Panc1 (cell line): ENCODE results near the gene STAMBP. TPM values are rescaled to one million over a fixed set of nuclear protein-coding genes. Genes with fewer than 3 reads are reported as not detected.

Source experiments
- ATAC-seq: fragments of 200-7000 bp; cut with Tn5 transposase; 2 replicates; pipeline ENCODE4 v1.9.1; 2020; ENCODE audit warnings: mild to moderate bottlenecking, moderate library complexity
- BruUV-seq: library from RNA; stranded (reverse); fragments of 400-500 nt; replicated peaks from 2 replicates; lab custom pipeline; 2021; lab: Mats Ljungman, UMichigan
- CTCF ChIA-PET: fragments of 300-600 bp; sonication (Branson Sonifier 250); formaldehyde crosslinking; loops from one replicate; lab custom pipeline; 2022; ENCODE audit warnings: antibody characterized with exemption; lab: Charles Lee
- POLR2A ChIA-PET: fragments of 300-600 bp; sonication (Branson Sonifier 250); formaldehyde crosslinking; loops from one replicate; lab custom pipeline; 2022; ENCODE audit warnings: antibody characterized with exemption; lab: Charles Lee
- DNase-seq: peaks from one replicate; pipeline ENCODE4 v3.0.0-alpha.2; 2010; ENCODE audit warnings: low read depth, low spot score
- H3K27ac ChIP-seq: 2 replicates; pipeline ENCODE4 v1.5.1; 2011; ENCODE audit warnings: mild to moderate bottlenecking, low read length, inconsistent platforms
- H3K27me3 ChIP-seq: fragments of 200-500 bp; sonication (Bioruptor generic); 2 replicates; pipeline ENCODE4 v1.6.0; 2014; ENCODE audit warnings: low read length, inconsistent platforms; ENCODE audit not compliant: control insufficient read depth, insufficient read depth
- H3K36me3 ChIP-seq: fragments of 200-500 bp; sonication (Bioruptor generic); 2 replicates; pipeline ENCODE4 v1.5.1; 2014; ENCODE audit warnings: inconsistent platforms, mild to moderate bottlenecking, low read length, moderate library complexity; ENCODE audit not compliant: control insufficient read depth, insufficient read depth
- H3K4me1 ChIP-seq: 2 replicates; pipeline ENCODE4 v1.5.1; 2011; ENCODE audit warnings: inconsistent platforms, mild to moderate bottlenecking, low read length, moderate library complexity; ENCODE audit not compliant: control insufficient read depth, insufficient read depth
- H3K4me3 ChIP-seq, 2 experiments: 2 replicates each; pipeline ENCODE4 v1.5.1; 2011 to 2012; ENCODE audit warnings: low read depth in 2 of 2, low read length in 2 of 2, mild to moderate bottlenecking in 2 of 2, inconsistent platforms in 1 of 2, moderate library complexity in 1 of 2
- H3K9me3 ChIP-seq: fragments of 200-500 bp; sonication (Bioruptor generic); 2 replicates; pipeline ENCODE4 v1.5.1; 2014; ENCODE audit warnings: low read depth, mild to moderate bottlenecking, inconsistent platforms, low read length, moderate library complexity; ENCODE audit not compliant: control insufficient read depth, insufficient read depth
- POLR2AphosphoS5 ChIP-seq: IDR thresholded peaks from 2 replicates; pipeline ENCODE4 v1.6.1; 2012; ENCODE audit warnings: mild to moderate bottlenecking, low read depth, low read length, moderate library complexity
- REST ChIP-seq, 2 experiments: IDR thresholded peaks; 2 replicates each; pipeline ENCODE4 v1.6.1; 2011 to 2012; ENCODE audit warnings: low read depth in 2 of 2, control low read depth in 1 of 2, low read length in 1 of 2, mild to moderate bottlenecking in 1 of 2, moderate library complexity in 1 of 2; ENCODE audit not compliant: insufficient read depth in 1 of 2
- SIN3A ChIP-seq: IDR thresholded peaks from 2 replicates; pipeline ENCODE4 v1.6.1; 2012; ENCODE audit warnings: low read depth, mild to moderate bottlenecking, low read length, moderate library complexity, borderline replicate concordance; ENCODE audit not compliant: insufficient read depth
- TCF7L2 ChIP-seq: IDR thresholded peaks from 2 replicates; pipeline ENCODE4 v1.6.1; 2011; ENCODE audit warnings: mild to moderate bottlenecking, low read depth, low read length, inconsistent platforms
- in situ Hi-C: cut with HindIII; loops from 2 replicates; pipeline ENCODE4 v1.10.0; 2016; ENCODE audit warnings: low sequenced_read_pairs, low pct_unique_long_range_greater_than_20kb
- intact Hi-C: fragments of 100-400 bp; cut with micrococcal nuclease; formaldehyde crosslinking; loops from one replicate; pipeline ENCODE4 v1.10.0; 2022; ENCODE audit not compliant: unreplicated experiment
- total RNA-seq: library from RNA; stranded (reverse); gene quantifications from one replicate; pipeline ENCODE4 v1.2.1, GENCODE V29; 2021; ENCODE audit not compliant: unreplicated experiment
- TF ChIP-seq, protein P1 (sequence below): fragments of 450-650 bp; IDR thresholded peaks from 2 replicates; pipeline ENCODE4 v1.5.1; 2017; ENCODE audit warnings: mild to moderate bottlenecking

The STAMBP gene
- total RNA-seq, 1 experiment from 2014 or later: 49.0 TPM

DNA sequence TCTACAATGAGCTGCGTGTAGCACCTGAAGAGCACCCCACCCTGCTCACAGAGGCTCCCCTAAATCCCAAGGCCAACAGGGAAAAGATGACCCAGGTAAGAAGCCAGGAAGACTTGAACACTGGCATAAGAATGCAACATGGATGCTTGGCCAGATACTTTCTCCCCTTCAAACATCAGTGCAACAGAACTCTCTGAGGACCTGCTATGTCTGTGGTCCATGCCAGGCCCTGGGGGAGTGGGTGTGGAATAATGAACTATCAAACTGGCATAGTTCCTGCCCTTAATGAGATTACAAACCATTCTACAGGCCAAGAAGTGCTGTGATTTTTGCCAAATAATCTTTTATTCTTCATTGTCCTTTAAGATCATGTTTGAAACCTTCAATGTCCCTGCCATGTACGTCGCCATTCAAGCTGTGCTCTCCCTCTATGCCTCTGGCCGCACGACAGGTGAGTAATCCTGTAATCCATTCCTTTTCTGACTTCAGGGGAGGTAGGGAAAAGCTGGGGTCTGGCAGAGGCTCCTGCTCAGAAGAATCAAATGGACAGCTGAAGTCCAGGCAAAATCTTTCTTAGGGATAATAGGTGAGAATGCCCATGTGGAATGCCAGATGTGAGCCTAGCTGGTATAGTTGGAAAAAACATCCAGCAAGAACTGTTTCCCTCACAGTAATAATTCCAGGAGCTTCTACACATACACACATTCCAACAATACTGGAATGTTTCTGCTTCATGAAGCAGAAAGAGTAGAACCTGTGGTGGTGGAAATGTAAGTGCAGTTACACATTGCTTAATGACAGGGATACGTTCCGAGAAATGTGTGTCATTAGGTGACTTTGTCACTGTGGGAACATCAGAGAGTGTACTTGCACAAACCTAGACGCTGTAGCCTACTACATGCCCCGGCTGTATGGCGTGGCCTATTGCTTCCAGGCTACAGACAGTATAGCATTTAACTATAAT lies 80.2 kb downstream of the STAMBP start:
- Histone ChIP-seq H3K27ac (no peak overlapping the region), H3K4me1 (0 out of 2 replicates have a peak, but pooled peaks cover 4% of the 10 kb centered on the region), H3K9me3 (no peaks in the 10 kb centered on the region), H3K36me3 (no peaks in the 10 kb centered on the region), H3K4me3 (no peak overlapping the region), H3K27me3 (no peaks in the 10 kb centered on the region)
- ChIA-PET POLR2A (no interaction called here), CTCF (interaction anchor here (0.8 kb wide), 1 partner anchor 16 kb away, joined by 3 read pairs; the partner anchor contains the start of gene ACTG2)
- ATAC-seq: no peak
- no TSS peak for BruUV-seq
- intact Hi-C loops: no loop called here
- in situ Hi-C loops: no loop called here
- no peak for TF ChIP-seq TCF7L2
- TF ChIP-seq, protein P1, sequence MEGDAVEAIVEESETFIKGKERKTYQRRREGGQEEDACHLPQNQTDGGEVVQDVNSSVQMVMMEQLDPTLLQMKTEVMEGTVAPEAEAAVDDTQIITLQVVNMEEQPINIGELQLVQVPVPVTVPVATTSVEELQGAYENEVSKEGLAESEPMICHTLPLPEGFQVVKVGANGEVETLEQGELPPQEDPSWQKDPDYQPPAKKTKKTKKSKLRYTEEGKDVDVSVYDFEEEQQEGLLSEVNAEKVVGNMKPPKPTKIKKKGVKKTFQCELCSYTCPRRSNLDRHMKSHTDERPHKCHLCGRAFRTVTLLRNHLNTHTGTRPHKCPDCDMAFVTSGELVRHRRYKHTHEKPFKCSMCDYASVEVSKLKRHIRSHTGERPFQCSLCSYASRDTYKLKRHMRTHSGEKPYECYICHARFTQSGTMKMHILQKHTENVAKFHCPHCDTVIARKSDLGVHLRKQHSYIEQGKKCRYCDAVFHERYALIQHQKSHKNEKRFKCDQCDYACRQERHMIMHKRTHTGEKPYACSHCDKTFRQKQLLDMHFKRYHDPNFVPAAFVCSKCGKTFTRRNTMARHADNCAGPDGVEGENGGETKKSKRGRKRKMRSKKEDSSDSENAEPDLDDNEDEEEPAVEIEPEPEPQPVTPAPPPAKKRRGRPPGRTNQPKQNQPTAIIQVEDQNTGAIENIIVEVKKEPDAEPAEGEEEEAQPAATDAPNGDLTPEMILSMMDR: no peak
- TF ChIP-seq POLR2AphosphoS5: no peak
- TF ChIP-seq REST (IDR thresholded peaks at IDR 0.05; ENCODE audit: insufficient read depth in 1 of 2, low read depth in 2 of 2, low read length in 1 of 2): no peak
- TF ChIP-seq SIN3A: no peak
- DNase-seq: no peak

DNA sequence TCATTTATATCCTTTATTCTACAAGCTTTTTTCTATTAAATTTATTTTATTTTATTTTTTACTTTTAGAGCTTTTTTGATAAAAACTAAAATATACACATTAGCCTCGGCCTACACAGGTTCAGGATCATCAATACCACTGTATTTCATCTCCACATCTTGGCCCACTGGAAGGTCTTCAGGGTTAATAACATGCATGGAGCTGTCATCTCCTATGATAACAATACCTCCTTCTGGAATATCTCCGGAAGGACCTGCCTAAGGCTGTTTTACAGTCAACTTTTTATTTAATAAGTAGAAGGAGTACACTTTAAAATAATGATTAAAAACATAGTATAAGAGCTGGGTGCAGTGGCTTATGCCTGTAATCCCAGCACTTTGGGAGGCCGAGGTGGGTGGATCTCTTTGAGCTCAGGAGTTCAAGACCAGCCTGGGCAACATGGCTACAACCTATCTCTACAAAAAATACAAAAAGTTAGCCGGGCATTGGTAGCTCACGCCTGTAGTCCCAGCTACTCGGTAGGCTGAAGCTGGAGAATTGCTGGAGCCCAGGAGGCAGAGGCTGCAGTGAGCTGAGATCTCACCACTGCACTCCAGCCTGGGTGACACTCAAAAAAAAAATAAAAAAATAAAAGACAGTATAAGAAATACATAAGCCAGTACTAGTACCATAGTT lies 82.2 kb downstream of the STAMBP start:
- no TSS peak for BruUV-seq
- H3K4me1 ChIP-seq: 0 out of 2 replicates have a peak, but pooled peaks cover 4% of the 10 kb centered on the region
- no peak for ATAC-seq
- in situ Hi-C loops (no loop called here), intact Hi-C loops (no loop called here)
- ChIA-PET POLR2A (interaction anchor here (0.6 kb wide), 1 partner anchor 20 kb away, joined by 3 read pairs; no protein-coding TSS in a partner anchor), CTCF (no interaction called here)
- no peak for DNase-seq
- H3K27ac ChIP-seq: no peak overlapping the region
- H3K9me3 ChIP-seq: no peaks in the 10 kb centered on the region
- no peaks in the 10 kb centered on the region for H3K36me3 ChIP-seq
- H3K4me3 ChIP-seq: no peak overlapping the region
- no peaks in the 10 kb centered on the region for H3K27me3 ChIP-seq
- TF ChIP-seq TCF7L2 (no peak), POLR2AphosphoS5 (no peak), REST (IDR thresholded peaks at IDR 0.05; ENCODE audit: insufficient read depth in 1 of 2, low read depth in 2 of 2, low read length in 1 of 2) (no peak), SIN3A (no peak)
- TF ChIP-seq, protein P1: no peak
